HEK293 (cell line): ENCODE results near the gene GPALPP1.

Experiments used
- CTCF ChIA-PET: fragments of 350-600 bp; formaldehyde crosslinking; extraction: SDS; loops from one replicate; lab custom pipeline; 2021; ENCODE audit warnings: antibody characterized with exemption; lab: Yijun Ruan, JAX
- POLR2A ChIA-PET: fragments of 300-600 bp; formaldehyde crosslinking; extraction: SDS; loops from one replicate; lab custom pipeline; 2020; ENCODE audit warnings: antibody characterized with exemption, inconsistent platforms; lab: Yijun Ruan, JAX
- H3K27ac ChIP-seq: fragments of 200-500 bp; sonication (Bioruptor generic); 2 replicates; pipeline ENCODE4 v1.5.1; 2014; ENCODE audit warnings: low read depth, low read length, control low read depth, inconsistent platforms; ENCODE audit errors: extremely low read depth
- H3K36me3 ChIP-seq, 2 experiments: fragments of 200-500 bp in 1 of 2; sonication (Bioruptor generic) in 1 of 2; 1 replicate in 1 of 2; 2 replicates in 1 of 2; pipeline ENCODE4 v1.5.1; 2014 to 2017; ENCODE audit warnings: inconsistent platforms in 2 of 2, low read length in 2 of 2; ENCODE audit not compliant: control insufficient read depth in 2 of 2, insufficient read depth in 1 of 2
- H3K4me1 ChIP-seq: fragments of 200-500 bp; sonication (Bioruptor generic); 2 replicates; pipeline ENCODE4 v1.5.1; 2014; ENCODE audit warnings: mild to moderate bottlenecking, low read length, inconsistent platforms; ENCODE audit not compliant: control insufficient read depth, insufficient read depth
- H3K4me3 ChIP-seq: 2 replicates; pipeline ENCODE4 v1.5.1; 2011; ENCODE audit warnings: low read depth, mild to moderate bottlenecking, control low read depth, low read length, moderate library complexity
- H3K9me3 ChIP-seq: fragments of 200-500 bp; sonication (Bioruptor generic); 2 replicates; pipeline ENCODE4 v1.5.1; 2014; ENCODE audit warnings: low read depth, low read length, inconsistent platforms; ENCODE audit not compliant: control insufficient read depth, insufficient read depth
- BCL11A ChIP-seq: fragments of 450-650 bp; formaldehyde crosslinking; IDR thresholded peaks from 2 replicates; pipeline ENCODE4 v1.5.1; 2016; ENCODE audit warnings: low read depth, missing biosample characterization, missing genetic modification characterization
- IKZF3 ChIP-seq: fragments of 450-650 bp; IDR thresholded peaks from 2 replicates; pipeline ENCODE4 v1.5.0; 2018; ENCODE audit warnings: missing biosample characterization, mild to moderate bottlenecking, missing genetic modification characterization, moderate library complexity
- KLF1 ChIP-seq: fragments of 450-650 bp; formaldehyde crosslinking; IDR thresholded peaks from 2 replicates; pipeline ENCODE4 v1.5.1; 2016; ENCODE audit warnings: missing biosample characterization, missing genetic modification characterization
- KLF7 ChIP-seq: fragments of 450-650 bp; formaldehyde crosslinking; IDR thresholded peaks from 2 replicates; pipeline ENCODE4 v1.5.1; 2016; ENCODE audit warnings: missing biosample characterization, missing genetic modification characterization, borderline replicate concordance
- WT1 ChIP-seq: fragments of 450-650 bp; formaldehyde crosslinking; IDR thresholded peaks from 2 replicates; pipeline ENCODE4 v1.5.1; 2016; ENCODE audit warnings: missing biosample characterization, missing genetic modification characterization
- ZBTB7A ChIP-seq: fragments of 450-650 bp; formaldehyde crosslinking; IDR thresholded peaks from 2 replicates; pipeline ENCODE4 v1.5.1; 2016; ENCODE audit warnings: low read depth, missing biosample characterization, missing genetic modification characterization
- ZEB2 ChIP-seq: fragments of 450-650 bp; formaldehyde crosslinking; IDR thresholded peaks from 2 replicates; pipeline ENCODE4 v1.5.1; 2016; ENCODE audit warnings: missing biosample characterization, missing genetic modification characterization
- ZIC2 ChIP-seq: fragments of 450-650 bp; formaldehyde crosslinking; IDR thresholded peaks from 2 replicates; pipeline ENCODE4 v1.5.1; 2016; ENCODE audit warnings: missing biosample characterization, missing genetic modification characterization
- ZNF138 ChIP-seq: fragments of 450-650 bp; formaldehyde crosslinking; IDR thresholded peaks from 2 replicates; pipeline ENCODE4 v1.5.1; 2016; ENCODE audit warnings: missing biosample characterization, missing genetic modification characterization, borderline replicate concordance
- ZNF155 ChIP-seq: fragments of 450-650 bp; formaldehyde crosslinking; IDR thresholded peaks from 2 replicates; pipeline ENCODE4 v1.5.1; 2016; ENCODE audit warnings: missing biosample characterization, missing genetic modification characterization
- ZNF16 ChIP-seq: fragments of 450-650 bp; formaldehyde crosslinking; IDR thresholded peaks from 2 replicates; pipeline ENCODE4 v1.5.1; 2016; ENCODE audit warnings: low read depth, missing biosample characterization, missing genetic modification characterization
- ZNF366 ChIP-seq: fragments of 450-650 bp; formaldehyde crosslinking; conservative IDR thresholded peaks from 2 replicates; pipeline ENCODE4 v1.5.1; 2016; ENCODE audit warnings: missing biosample characterization, missing genetic modification characterization
- ZNF391 ChIP-seq: fragments of 450-650 bp; formaldehyde crosslinking; IDR thresholded peaks from 2 replicates; pipeline ENCODE4 v1.5.1; 2016; ENCODE audit warnings: low read depth, missing biosample characterization, missing genetic modification characterization, borderline replicate concordance
- ZNF394 ChIP-seq: fragments of 450-650 bp; formaldehyde crosslinking; IDR thresholded peaks from 2 replicates; pipeline ENCODE4 v1.5.1; 2016; ENCODE audit warnings: missing biosample characterization, missing genetic modification characterization, mild to moderate bottlenecking, moderate library complexity, borderline replicate concordance
- ZNF426 ChIP-seq: fragments of 450-650 bp; formaldehyde crosslinking; IDR thresholded peaks from 2 replicates; pipeline ENCODE4 v1.5.1; 2017; ENCODE audit warnings: missing biosample characterization, missing genetic modification characterization, mild to moderate bottlenecking, inconsistent platforms, moderate library complexity
- ZNF514 ChIP-seq: fragments of 450-650 bp; formaldehyde crosslinking; IDR thresholded peaks from 2 replicates; pipeline ENCODE4 v1.5.1; 2016; ENCODE audit warnings: missing biosample characterization, missing genetic modification characterization
- ZNF677 ChIP-seq: fragments of 450-650 bp; IDR thresholded peaks from 2 replicates; pipeline ENCODE4 v1.5.0; 2018; ENCODE audit warnings: missing biosample characterization, mild to moderate bottlenecking, missing genetic modification characterization, moderate library complexity
- ZNF747 ChIP-seq: fragments of 450-650 bp; formaldehyde crosslinking; IDR thresholded peaks from 2 replicates; pipeline ENCODE4 v1.5.1; 2016; ENCODE audit warnings: missing biosample characterization, missing genetic modification characterization
- ZNF791 ChIP-seq: fragments of 450-650 bp; formaldehyde crosslinking; IDR thresholded peaks from 2 replicates; pipeline ENCODE4 v1.5.1; 2016; ENCODE audit warnings: missing biosample characterization, missing genetic modification characterization
- TF ChIP-seq, protein P1 (sequence below): fragments of 450-650 bp; formaldehyde crosslinking; IDR thresholded peaks from 2 replicates; pipeline ENCODE4 v1.5.1; 2016; ENCODE audit warnings: missing biosample characterization, missing genetic modification characterization
- TF ChIP-seq, protein P2 (sequence below): fragments of 450-650 bp; formaldehyde crosslinking; IDR thresholded peaks from 2 replicates; pipeline ENCODE4 v1.5.1; 2016; ENCODE audit warnings: missing biosample characterization, missing genetic modification characterization
- TF ChIP-seq, protein P3 (sequence below): fragments of 450-650 bp; formaldehyde crosslinking; IDR thresholded peaks from 2 replicates; pipeline ENCODE4 v1.5.1; 2016; ENCODE audit warnings: missing biosample characterization, missing genetic modification characterization
- TF ChIP-seq, protein P4 (sequence below): fragments of 450-650 bp; formaldehyde crosslinking; IDR thresholded peaks from 2 replicates; pipeline ENCODE4 v1.5.1; 2016; ENCODE audit warnings: missing biosample characterization, missing genetic modification characterization
- TF ChIP-seq, protein P5 (sequence below): fragments of 450-650 bp; formaldehyde crosslinking; IDR thresholded peaks from 2 replicates; pipeline ENCODE4 v1.5.1; 2016; ENCODE audit warnings: missing biosample characterization, missing genetic modification characterization
- TF ChIP-seq, protein P6 (sequence below): fragments of 450-650 bp; formaldehyde crosslinking; IDR thresholded peaks from 2 replicates; pipeline ENCODE4 v1.5.1; 2016; ENCODE audit warnings: missing biosample characterization, missing genetic modification characterization, borderline replicate concordance
- TF ChIP-seq, protein P7 (sequence below): fragments of 450-650 bp; formaldehyde crosslinking; IDR thresholded peaks from 2 replicates; pipeline ENCODE4 v1.5.1; 2016; ENCODE audit warnings: missing biosample characterization, missing genetic modification characterization

The GPALPP1 gene

DNA sequence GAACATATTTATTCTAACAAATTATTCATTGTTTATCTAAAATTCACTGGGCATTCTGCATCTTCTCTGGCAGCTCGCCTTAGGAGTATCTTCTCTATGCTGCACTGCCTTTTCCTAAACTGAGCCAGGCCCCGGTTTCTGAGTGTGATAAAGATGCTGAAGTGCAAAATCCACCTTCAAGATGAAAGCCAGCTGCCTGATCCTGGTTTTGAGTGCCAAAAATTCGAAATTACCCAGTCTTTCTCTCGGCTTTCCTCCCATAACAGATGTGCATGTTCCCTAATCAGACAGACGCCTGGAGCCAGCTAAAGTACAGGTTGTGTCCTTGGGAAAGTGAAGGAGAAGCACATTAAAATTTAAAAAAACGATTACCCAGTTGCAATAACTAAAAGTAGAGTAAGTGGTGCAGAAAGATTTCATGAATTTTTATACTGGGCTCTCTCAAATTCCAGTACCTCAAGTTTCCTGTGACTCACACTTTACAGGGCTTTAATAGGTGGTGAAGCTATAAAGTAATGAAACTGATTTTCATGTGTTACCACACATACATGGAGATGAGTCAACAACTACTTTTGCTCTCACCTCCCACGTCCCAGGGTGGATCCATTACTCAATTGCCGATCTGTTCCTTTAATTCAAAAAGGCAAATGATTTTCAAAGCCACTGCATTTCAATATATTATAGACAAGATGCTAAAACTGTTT is 66.0 kb downstream of the GPALPP1 start:
- no peaks in the 10 kb centered on the region for H3K9me3 ChIP-seq
- POLR2A ChIA-PET, result interaction anchor here (0.7 kb wide), 2 partner anchors 12 to 1336 kb away, joined by 3 read pairs; no protein-coding TSS in a partner anchor
- H3K4me3 ChIP-seq, result no peak overlapping the region
- CTCF ChIA-PET, result interaction anchor here (0.5 to 0.9 kb wide), 4 partner anchors 8 to 253 kb away, joined by 3 to 5 read pairs (median 4); no protein-coding TSS in a partner anchor
- H3K4me1 ChIP-seq, result no peaks in the 10 kb centered on the region
- no peak overlapping the region for H3K27ac ChIP-seq
- H3K36me3 ChIP-seq, result no peaks in the 10 kb centered on the region
- TF ChIP-seq ZNF677 (tag by site-specific recombination) (no peak), KLF7 (tag by site-specific recombination) (no peak), ZNF16 (no peak), WT1 (tag by site-specific recombination) (no peak), ZNF791 (tag by site-specific recombination) (no peak), ZNF366 (0 out of 2 replicates have a peak, but pooled peaks have one; percentile 23), ZBTB7A (tag by site-specific recombination) (no peak), ZIC2 (tag by site-specific recombination) (no peak), ZNF155 (tag by site-specific recombination) (no peak), ZNF394 (no peak), BCL11A (tag by site-specific recombination) (no peak), ZNF514 (tag by site-specific recombination) (no peak), ZNF747 (no peak), IKZF3 (tag by site-specific recombination) (no peak), ZEB2 (tag by site-specific recombination) (no peak), KLF1 (no peak), ZNF391 (tag by site-specific recombination) (no peak), ZNF426 (tag by site-specific recombination) (no peak), ZNF138 (tag by site-specific recombination) (no peak)
- TF ChIP-seq, protein P1, sequence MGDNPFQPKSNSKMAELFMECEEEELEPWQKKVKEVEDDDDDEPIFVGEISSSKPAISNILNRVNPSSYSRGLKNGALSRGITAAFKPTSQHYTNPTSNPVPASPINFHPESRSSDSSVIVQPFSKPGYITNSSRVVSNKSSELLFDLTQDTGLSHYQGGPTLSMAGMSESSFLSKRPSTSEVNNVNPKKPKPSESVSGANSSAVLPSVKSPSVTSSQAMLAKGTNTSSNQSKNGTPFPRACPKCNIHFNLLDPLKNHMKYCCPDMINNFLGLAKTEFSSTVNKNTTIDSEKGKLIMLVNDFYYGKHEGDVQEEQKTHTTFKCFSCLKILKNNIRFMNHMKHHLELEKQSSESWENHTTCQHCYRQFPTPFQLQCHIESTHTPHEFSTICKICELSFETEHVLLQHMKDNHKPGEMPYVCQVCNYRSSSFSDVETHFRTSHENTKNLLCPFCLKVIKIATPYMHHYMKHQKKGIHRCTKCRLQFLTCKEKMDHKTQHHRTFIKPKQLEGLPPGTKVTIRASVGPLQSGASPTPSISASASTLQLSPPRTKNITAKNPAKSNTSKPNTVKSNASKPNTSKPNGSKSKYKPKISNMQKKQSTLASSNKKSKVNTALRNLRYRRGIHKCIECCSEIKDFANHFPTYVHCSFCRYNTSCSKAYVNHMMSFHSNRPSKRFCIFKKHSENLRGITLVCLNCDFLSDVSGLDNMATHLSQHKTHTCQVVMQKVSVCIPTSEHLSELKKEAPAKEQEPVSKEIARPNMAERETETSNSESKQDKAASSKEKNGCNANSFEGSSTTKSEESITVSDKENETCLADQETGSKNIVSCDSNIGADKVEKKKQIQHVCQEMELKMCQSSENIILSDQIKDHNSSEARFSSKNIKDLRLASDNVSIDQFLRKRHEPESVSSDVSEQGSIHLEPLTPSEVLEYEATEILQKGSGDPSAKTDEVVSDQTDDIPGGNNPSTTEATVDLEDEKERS (tag by site-specific recombination), result no peak
- TF ChIP-seq, protein P2, sequence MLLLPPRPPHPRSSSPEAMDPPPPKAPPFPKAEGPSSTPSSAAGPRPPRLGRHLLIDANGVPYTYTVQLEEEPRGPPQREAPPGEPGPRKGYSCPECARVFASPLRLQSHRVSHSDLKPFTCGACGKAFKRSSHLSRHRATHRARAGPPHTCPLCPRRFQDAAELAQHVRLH (tag by site-specific recombination), result no peak
- TF ChIP-seq, protein P3, sequence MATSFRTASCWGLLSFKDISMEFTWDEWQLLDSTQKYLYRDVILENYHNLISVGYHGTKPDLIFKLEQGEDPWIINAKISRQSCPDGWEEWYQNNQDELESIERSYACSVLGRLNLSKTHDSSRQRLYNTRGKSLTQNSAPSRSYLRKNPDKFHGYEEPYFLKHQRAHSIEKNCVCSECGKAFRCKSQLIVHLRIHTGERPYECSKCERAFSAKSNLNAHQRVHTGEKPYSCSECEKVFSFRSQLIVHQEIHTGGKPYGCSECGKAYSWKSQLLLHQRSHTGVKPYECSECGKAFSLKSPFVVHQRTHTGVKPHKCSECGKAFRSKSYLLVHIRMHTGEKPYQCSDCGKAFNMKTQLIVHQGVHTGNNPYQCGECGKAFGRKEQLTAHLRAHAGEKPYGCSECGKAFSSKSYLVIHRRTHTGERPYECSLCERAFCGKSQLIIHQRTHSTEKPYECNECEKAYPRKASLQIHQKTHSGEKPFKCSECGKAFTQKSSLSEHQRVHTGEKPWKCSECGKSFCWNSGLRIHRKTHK (tag by site-specific recombination), result no peak
- TF ChIP-seq, protein P4, sequence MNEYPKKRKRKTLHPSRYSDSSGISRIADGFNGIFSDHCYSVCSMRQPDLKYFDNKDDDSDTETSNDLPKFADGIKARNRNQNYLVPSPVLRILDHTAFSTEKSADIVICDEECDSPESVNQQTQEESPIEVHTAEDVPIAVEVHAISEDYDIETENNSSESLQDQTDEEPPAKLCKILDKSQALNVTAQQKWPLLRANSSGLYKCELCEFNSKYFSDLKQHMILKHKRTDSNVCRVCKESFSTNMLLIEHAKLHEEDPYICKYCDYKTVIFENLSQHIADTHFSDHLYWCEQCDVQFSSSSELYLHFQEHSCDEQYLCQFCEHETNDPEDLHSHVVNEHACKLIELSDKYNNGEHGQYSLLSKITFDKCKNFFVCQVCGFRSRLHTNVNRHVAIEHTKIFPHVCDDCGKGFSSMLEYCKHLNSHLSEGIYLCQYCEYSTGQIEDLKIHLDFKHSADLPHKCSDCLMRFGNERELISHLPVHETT (tag by site-specific recombination), result peak; percentile 24; the same call in 1 of the 2 replicates
- TF ChIP-seq, protein P5, sequence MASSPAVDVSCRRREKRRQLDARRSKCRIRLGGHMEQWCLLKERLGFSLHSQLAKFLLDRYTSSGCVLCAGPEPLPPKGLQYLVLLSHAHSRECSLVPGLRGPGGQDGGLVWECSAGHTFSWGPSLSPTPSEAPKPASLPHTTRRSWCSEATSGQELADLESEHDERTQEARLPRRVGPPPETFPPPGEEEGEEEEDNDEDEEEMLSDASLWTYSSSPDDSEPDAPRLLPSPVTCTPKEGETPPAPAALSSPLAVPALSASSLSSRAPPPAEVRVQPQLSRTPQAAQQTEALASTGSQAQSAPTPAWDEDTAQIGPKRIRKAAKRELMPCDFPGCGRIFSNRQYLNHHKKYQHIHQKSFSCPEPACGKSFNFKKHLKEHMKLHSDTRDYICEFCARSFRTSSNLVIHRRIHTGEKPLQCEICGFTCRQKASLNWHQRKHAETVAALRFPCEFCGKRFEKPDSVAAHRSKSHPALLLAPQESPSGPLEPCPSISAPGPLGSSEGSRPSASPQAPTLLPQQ (tag by site-specific recombination), result no peak
- TF ChIP-seq, protein P6, sequence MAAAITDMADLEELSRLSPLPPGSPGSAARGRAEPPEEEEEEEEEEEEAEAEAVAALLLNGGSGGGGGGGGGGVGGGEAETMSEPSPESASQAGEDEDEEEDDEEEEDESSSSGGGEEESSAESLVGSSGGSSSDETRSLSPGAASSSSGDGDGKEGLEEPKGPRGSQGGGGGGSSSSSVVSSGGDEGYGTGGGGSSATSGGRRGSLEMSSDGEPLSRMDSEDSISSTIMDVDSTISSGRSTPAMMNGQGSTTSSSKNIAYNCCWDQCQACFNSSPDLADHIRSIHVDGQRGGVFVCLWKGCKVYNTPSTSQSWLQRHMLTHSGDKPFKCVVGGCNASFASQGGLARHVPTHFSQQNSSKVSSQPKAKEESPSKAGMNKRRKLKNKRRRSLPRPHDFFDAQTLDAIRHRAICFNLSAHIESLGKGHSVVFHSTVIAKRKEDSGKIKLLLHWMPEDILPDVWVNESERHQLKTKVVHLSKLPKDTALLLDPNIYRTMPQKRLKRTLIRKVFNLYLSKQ (tag by site-specific recombination), result no peak
- TF ChIP-seq, protein P7, sequence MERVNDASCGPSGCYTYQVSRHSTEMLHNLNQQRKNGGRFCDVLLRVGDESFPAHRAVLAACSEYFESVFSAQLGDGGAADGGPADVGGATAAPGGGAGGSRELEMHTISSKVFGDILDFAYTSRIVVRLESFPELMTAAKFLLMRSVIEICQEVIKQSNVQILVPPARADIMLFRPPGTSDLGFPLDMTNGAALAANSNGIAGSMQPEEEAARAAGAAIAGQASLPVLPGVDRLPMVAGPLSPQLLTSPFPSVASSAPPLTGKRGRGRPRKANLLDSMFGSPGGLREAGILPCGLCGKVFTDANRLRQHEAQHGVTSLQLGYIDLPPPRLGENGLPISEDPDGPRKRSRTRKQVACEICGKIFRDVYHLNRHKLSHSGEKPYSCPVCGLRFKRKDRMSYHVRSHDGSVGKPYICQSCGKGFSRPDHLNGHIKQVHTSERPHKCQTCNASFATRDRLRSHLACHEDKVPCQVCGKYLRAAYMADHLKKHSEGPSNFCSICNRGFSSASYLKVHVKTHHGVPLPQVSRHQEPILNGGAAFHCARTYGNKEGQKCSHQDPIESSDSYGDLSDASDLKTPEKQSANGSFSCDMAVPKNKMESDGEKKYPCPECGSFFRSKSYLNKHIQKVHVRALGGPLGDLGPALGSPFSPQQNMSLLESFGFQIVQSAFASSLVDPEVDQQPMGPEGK (tag by site-specific recombination), result no peak
